HEK293T (cell line): ENCODE results near the gene KLHL5.

Experiments used
- CTCF ChIA-PET: fragments of 350-600 bp; formaldehyde crosslinking; extraction: SDS; loops from one replicate; lab custom pipeline; 2021; ENCODE audit warnings: antibody characterized with exemption, inconsistent platforms; lab: Yijun Ruan, JAX
- POLR2A ChIA-PET: fragments of 350-600 bp; formaldehyde crosslinking; extraction: SDS; loops from one replicate; lab custom pipeline; 2020; ENCODE audit warnings: antibody characterized with exemption, inconsistent platforms; lab: Yijun Ruan, JAX
- DNase-seq: peaks from one replicate; pipeline ENCODE4 v3.0.0; 2012; ENCODE audit warnings: mixed read lengths; ENCODE audit errors: extremely low spot score
- ARNT ChIP-seq: fragments of 450-650 bp; IDR thresholded peaks from 2 replicates; pipeline ENCODE4 v1.6.1; 2017; ENCODE audit warnings: mild to moderate bottlenecking
- BHLHE40 ChIP-seq: fragments of 450-650 bp; IDR thresholded peaks from 2 replicates; pipeline ENCODE4 v1.6.1; 2016; ENCODE audit warnings: mild to moderate bottlenecking, moderate library complexity, borderline replicate concordance
- CTBP1 ChIP-seq: fragments of 450-650 bp; IDR thresholded peaks from 2 replicates; pipeline ENCODE4 v1.6.1; 2016; ENCODE audit warnings: borderline replicate concordance
- ELF4 ChIP-seq: fragments of 450-650 bp; IDR thresholded peaks from 2 replicates; pipeline ENCODE4 v1.6.1; 2017; ENCODE audit warnings: antibody characterized with exemption
- FOXA1 ChIP-seq: fragments of 450-650 bp; IDR thresholded peaks from 2 replicates; pipeline ENCODE4 v1.6.1; 2016; ENCODE audit warnings: mild to moderate bottlenecking
- FOXK2 ChIP-seq: fragments of 450-650 bp; IDR thresholded peaks from 2 replicates; pipeline ENCODE4 v1.6.1; 2016; ENCODE audit warnings: mild to moderate bottlenecking
- FOXM1 ChIP-seq: fragments of 450-650 bp; IDR thresholded peaks from 2 replicates; pipeline ENCODE4 v1.6.1; 2017; ENCODE audit warnings: mild to moderate bottlenecking, borderline replicate concordance
- L3MBTL2 ChIP-seq: fragments of 450-650 bp; conservative IDR thresholded peaks from 2 replicates; pipeline ENCODE4 v1.6.1; 2016; ENCODE audit warnings: mild to moderate bottlenecking
- LEF1 ChIP-seq: fragments of 450-650 bp; IDR thresholded peaks from 2 replicates; pipeline ENCODE4 v1.6.1; 2017; ENCODE audit warnings: mild to moderate bottlenecking, borderline replicate concordance
- NFRKB ChIP-seq: fragments of 450-650 bp; IDR thresholded peaks from 2 replicates; pipeline ENCODE4 v1.6.1; 2016; ENCODE audit warnings: mild to moderate bottlenecking, moderate library complexity
- PKNOX1 ChIP-seq: fragments of 450-650 bp; IDR thresholded peaks from 2 replicates; pipeline ENCODE4 v1.6.1; 2016
- SP1 ChIP-seq: fragments of 450-650 bp; IDR thresholded peaks from 2 replicates; pipeline ENCODE4 v1.6.1; 2017
- SUZ12 ChIP-seq: fragments of 450-650 bp; IDR thresholded peaks from 2 replicates; pipeline ENCODE4 v1.6.1; 2016; ENCODE audit warnings: mild to moderate bottlenecking
- TARDBP ChIP-seq: fragments of 450-650 bp; IDR thresholded peaks from 2 replicates; pipeline ENCODE4 v1.6.1; 2016
- ZNF384 ChIP-seq: fragments of 450-650 bp; IDR thresholded peaks from 2 replicates; pipeline ENCODE4 v1.6.1; 2016

Gene KLHL5

DNA sequence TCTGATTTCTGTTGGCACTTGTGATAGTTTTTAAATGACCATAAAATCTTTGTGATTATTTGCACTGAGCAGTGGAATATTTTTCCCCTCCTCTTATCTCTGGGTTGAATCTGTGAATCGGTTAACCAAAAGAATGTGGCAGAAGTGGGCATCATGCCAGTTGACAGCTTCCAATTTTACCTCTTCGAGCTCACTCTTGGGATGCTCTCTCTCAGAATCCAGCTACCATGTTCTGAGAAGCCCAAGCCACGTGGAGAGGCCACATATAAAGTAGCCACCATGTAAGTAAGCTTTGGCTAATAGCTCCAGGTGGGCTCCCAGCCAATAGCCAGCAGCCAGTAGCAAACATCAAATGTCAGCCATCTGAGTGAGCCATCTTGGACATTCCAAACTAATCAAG, 107.4 kb downstream of the KLHL5 start:
- no peak for DNase-seq
- CTCF ChIA-PET: no interaction called here
- TF ChIP-seq ZNF384 (no peak), ELF4 (no peak), FOXK2 (no peak), ARNT (no peak), FOXA1 (no peak), LEF1 (no peak), L3MBTL2 (no peak), SP1 (no peak), BHLHE40 (no peak), CTBP1 (no peak), TARDBP (no peak), FOXM1 (no peak), NFRKB (no peak), SUZ12 (no peak), PKNOX1 (no peak)
- POLR2A ChIA-PET: no interaction called here

DNA sequence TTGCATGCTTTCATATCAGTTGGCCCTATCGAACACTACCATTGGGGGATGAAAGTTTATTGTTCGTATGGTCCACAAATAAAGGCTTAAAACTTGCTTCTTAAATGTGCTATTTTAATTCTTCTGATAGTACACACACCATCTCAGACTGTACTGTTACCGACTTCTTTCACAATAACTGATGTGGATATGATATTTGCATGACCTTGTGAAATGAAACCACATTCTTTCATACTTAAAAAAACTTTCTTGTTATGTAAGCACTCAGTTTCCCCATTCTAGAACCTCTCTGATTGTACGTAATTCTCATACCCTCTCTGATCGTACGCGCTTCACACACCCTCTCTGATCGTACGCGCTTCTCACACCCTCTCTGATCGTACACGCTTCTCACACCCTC, 108.3 kb downstream of the KLHL5 start:
- POLR2A ChIA-PET: no interaction called here

More for the DNA sequence above, 108.3 kb downstream of the KLHL5 start:
- TF ChIP-seq SUZ12 (no peak), SP1 (no peak)
- DNase-seq: no peak
- CTCF ChIA-PET: no interaction called here
